ENCODE measurements around the gene RDH13. TPM values are rescaled to one million over a fixed set of nuclear protein-coding genes. Genes with fewer than 3 reads are reported as not detected.

The RDH13 gene
- total and polyA plus RNA-seq, 2 of the 8 experiments (the other 6 are each of a cell fraction or from before 2014, with no cell fraction given): 15.9 to 31.5 TPM

DNA sequence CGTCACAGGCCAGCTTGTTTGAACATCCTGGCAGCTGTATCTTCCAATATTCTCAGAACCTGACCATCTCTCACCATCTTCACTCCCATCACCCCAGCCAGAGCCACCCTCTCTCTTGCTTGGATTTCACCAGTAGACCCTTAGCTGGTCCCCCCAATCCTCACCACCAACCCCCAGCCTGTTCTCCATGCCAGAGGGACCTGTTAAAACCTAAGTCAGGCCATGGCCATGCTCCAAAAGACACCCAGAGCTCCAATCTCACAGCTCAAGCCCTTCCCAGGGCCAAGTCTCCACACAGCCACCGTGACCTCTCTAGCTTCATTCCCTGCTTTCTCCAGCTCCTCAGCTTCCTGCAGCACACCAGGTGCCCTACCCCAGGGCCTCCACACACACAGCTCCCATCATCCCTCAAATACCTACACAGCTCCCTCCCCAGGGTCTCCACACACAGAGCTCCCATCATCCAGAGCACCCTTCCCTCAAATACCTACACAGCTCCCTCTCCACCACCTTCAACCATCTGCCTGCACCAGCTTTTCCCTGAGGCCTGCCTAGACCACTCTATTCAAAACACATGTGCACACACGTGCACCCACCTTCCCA, 26.5 kb upstream of the RDH13 start (continued):
- TF ChIP-seq SIN3A (conservative IDR thresholded peaks at IDR 0.05 in 1 of 2, IDR thresholded peaks at IDR 0.05 in 1 of 2; ENCODE audit: low read depth in 1 of 2, low read length in 2 of 2): no peak
- no peak for TF ChIP-seq JUND (IDR thresholded peaks at IDR 0.05; ENCODE audit: low read length)
- TF ChIP-seq, protein P1, sequence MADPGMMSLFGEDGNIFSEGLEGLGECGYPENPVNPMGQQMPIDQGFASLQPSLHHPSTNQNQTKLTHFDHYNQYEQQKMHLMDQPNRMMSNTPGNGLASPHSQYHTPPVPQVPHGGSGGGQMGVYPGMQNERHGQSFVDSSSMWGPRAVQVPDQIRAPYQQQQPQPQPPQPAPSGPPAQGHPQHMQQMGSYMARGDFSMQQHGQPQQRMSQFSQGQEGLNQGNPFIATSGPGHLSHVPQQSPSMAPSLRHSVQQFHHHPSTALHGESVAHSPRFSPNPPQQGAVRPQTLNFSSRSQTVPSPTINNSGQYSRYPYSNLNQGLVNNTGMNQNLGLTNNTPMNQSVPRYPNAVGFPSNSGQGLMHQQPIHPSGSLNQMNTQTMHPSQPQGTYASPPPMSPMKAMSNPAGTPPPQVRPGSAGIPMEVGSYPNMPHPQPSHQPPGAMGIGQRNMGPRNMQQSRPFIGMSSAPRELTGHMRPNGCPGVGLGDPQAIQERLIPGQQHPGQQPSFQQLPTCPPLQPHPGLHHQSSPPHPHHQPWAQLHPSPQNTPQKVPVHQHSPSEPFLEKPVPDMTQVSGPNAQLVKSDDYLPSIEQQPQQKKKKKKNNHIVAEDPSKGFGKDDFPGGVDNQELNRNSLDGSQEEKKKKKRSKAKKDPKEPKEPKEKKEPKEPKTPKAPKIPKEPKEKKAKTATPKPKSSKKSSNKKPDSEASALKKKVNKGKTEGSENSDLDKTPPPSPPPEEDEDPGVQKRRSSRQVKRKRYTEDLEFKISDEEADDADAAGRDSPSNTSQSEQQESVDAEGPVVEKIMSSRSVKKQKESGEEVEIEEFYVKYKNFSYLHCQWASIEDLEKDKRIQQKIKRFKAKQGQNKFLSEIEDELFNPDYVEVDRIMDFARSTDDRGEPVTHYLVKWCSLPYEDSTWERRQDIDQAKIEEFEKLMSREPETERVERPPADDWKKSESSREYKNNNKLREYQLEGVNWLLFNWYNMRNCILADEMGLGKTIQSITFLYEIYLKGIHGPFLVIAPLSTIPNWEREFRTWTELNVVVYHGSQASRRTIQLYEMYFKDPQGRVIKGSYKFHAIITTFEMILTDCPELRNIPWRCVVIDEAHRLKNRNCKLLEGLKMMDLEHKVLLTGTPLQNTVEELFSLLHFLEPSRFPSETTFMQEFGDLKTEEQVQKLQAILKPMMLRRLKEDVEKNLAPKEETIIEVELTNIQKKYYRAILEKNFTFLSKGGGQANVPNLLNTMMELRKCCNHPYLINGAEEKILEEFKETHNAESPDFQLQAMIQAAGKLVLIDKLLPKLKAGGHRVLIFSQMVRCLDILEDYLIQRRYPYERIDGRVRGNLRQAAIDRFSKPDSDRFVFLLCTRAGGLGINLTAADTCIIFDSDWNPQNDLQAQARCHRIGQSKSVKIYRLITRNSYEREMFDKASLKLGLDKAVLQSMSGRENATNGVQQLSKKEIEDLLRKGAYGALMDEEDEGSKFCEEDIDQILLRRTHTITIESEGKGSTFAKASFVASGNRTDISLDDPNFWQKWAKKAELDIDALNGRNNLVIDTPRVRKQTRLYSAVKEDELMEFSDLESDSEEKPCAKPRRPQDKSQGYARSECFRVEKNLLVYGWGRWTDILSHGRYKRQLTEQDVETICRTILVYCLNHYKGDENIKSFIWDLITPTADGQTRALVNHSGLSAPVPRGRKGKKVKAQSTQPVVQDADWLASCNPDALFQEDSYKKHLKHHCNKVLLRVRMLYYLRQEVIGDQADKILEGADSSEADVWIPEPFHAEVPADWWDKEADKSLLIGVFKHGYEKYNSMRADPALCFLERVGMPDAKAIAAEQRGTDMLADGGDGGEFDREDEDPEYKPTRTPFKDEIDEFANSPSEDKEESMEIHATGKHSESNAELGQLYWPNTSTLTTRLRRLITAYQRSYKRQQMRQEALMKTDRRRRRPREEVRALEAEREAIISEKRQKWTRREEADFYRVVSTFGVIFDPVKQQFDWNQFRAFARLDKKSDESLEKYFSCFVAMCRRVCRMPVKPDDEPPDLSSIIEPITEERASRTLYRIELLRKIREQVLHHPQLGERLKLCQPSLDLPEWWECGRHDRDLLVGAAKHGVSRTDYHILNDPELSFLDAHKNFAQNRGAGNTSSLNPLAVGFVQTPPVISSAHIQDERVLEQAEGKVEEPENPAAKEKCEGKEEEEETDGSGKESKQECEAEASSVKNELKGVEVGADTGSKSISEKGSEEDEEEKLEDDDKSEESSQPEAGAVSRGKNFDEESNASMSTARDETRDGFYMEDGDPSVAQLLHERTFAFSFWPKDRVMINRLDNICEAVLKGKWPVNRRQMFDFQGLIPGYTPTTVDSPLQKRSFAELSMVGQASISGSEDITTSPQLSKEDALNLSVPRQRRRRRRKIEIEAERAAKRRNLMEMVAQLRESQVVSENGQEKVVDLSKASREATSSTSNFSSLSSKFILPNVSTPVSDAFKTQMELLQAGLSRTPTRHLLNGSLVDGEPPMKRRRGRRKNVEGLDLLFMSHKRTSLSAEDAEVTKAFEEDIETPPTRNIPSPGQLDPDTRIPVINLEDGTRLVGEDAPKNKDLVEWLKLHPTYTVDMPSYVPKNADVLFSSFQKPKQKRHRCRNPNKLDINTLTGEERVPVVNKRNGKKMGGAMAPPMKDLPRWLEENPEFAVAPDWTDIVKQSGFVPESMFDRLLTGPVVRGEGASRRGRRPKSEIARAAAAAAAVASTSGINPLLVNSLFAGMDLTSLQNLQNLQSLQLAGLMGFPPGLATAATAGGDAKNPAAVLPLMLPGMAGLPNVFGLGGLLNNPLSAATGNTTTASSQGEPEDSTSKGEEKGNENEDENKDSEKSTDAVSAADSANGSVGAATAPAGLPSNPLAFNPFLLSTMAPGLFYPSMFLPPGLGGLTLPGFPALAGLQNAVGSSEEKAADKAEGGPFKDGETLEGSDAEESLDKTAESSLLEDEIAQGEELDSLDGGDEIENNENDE (IDR thresholded peaks at IDR 0.05; ENCODE audit: insufficient replicate concordance, low read length): no peak
- TF ChIP-seq BCL11A (IDR thresholded peaks at IDR 0.05; ENCODE audit: low read depth in 2 of 2, low read length in 2 of 2): no peak
- TF ChIP-seq RXRA (IDR thresholded peaks at IDR 0.05; ENCODE audit: insufficient read depth, low read depth, low read length): no peak
- TF ChIP-seq, protein P2, sequence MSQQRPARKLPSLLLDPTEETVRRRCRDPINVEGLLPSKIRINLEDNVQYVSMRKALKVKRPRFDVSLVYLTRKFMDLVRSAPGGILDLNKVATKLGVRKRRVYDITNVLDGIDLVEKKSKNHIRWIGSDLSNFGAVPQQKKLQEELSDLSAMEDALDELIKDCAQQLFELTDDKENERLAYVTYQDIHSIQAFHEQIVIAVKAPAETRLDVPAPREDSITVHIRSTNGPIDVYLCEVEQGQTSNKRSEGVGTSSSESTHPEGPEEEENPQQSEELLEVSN (IDR thresholded peaks at IDR 0.05): no peak
- TF ChIP-seq PHF8 (conservative IDR thresholded peaks at IDR 0.05; ENCODE audit: low read depth, low read length): no peak
- TF ChIP-seq MAFK (IDR thresholded peaks at IDR 0.05; ENCODE audit: low read depth, low read length): no peak
